CD4-positive, CD25-positive, alpha-beta regulatory T cell (primary cell): Measurements from ENCODE around the gene KIFBP. TPM values are rescaled to one million over a fixed set of nuclear protein-coding genes. Genes with fewer than 3 reads are reported as not detected.

Source experiments
- ATAC-seq, 2 donors: fragments of 150-1000 bp; cut with Tn5 transposase; one replicate each; pipeline ENCODE4 v1.10.0; 2021; ENCODE audit warnings: low read depth in 2 of 2, moderate number of reproducible peaks in 2 of 2, moderate library complexity in 1 of 2
- DNase-seq, 3 donors: peaks; one replicate each; pipeline versions ENCODE4 v3.0.0 to v3.0.0-alpha.2; 2012 to 2022; ENCODE audit warnings: mixed read lengths in 1 of 3
- H3K27ac ChIP-seq: one replicate; pipeline ENCODE4 v1.7.0; 2013; ENCODE audit warnings: mild to moderate bottlenecking, low read length; ENCODE audit not compliant: insufficient read depth, poor library complexity, severe bottlenecking
- H3K27me3 ChIP-seq: one replicate; pipeline ENCODE4 v1.7.0; 2013; ENCODE audit warnings: low read length; ENCODE audit not compliant: control insufficient read depth, insufficient read depth
- H3K36me3 ChIP-seq: one replicate; pipeline ENCODE4 v1.7.0; 2013; ENCODE audit warnings: mild to moderate bottlenecking, low read length, moderate library complexity; ENCODE audit not compliant: control insufficient read depth, insufficient read depth
- H3K4me1 ChIP-seq: 2 replicates; pipeline ENCODE4 v1.7.0; 2013; ENCODE audit warnings: mild to moderate bottlenecking, low read length; ENCODE audit not compliant: insufficient read depth, control insufficient read depth, poor library complexity, severe bottlenecking
- H3K4me3 ChIP-seq: one replicate; pipeline ENCODE4 v1.7.0; 2013; ENCODE audit warnings: low read depth, mild to moderate bottlenecking, low read length, moderate library complexity
- H3K9me3 ChIP-seq, 2 experiments: 1 replicate in 1 of 2; 2 replicates in 1 of 2; pipeline ENCODE4 v1.7.0; 2013; ENCODE audit warnings: low read length in 2 of 2, mild to moderate bottlenecking in 1 of 2, moderate library complexity in 1 of 2; ENCODE audit not compliant: control insufficient read depth in 2 of 2
- H3K27ac Mint-ChIP-seq, 3 donors: one replicate each; pipeline ENCODE4 v1.8.0; 2020 to 2022; ENCODE audit warnings: mild to moderate bottlenecking in 3 of 3, mixed read lengths in 3 of 3, moderate library complexity in 2 of 3
- H3K27me3 Mint-ChIP-seq: one replicate; pipeline ENCODE4 v1.8.0; 2022; ENCODE audit warnings: mild to moderate bottlenecking, mixed read lengths
- H3K36me3 Mint-ChIP-seq: one replicate; pipeline ENCODE4 v1.8.0; 2020; ENCODE audit warnings: mixed read lengths
- H3K4me1 Mint-ChIP-seq, 4 donors: one replicate each; pipeline ENCODE4 v1.8.0; 2020 to 2022; ENCODE audit warnings: mixed read lengths in 4 of 4, mild to moderate bottlenecking in 1 of 4
- H3K4me3 Mint-ChIP-seq, 4 donors: one replicate each; pipeline ENCODE4 v1.8.0; 2020 to 2022; ENCODE audit warnings: mild to moderate bottlenecking in 4 of 4, mixed read lengths in 4 of 4, moderate library complexity in 3 of 4
- H3K9me3 Mint-ChIP-seq, 7 donors: one replicate each; pipeline ENCODE4 v1.8.0; 2020 to 2022; ENCODE audit warnings: mixed read lengths in 7 of 7, mild to moderate bottlenecking in 3 of 7, moderate library complexity in 2 of 7
- polyA plus RNA-seq, 4 donors: library from polyadenylated mRNA; unstranded; fragments of 300-500 nt; fragmentation: Illumina TruSeq; gene quantifications; one replicate each; pipeline ENCODE4 v1.2.3, GENCODE V29; 2021
- total RNA-seq: library from RNA; stranded (reverse); gene quantifications from one replicate; pipeline ENCODE4 v1.2.3, GENCODE V29; 2022

Gene KIFBP
- total and polyA plus RNA-seq, 5 donors from 2014 or later, result 2.9 to 5.1 (median 4.4) TPM

GRCh38 chr10:69044546-69044945, 55.9 kb downstream of the KIFBP start:
- Histone ChIP-seq H3K9me3 (no peaks in the 10 kb centered on the region), H3K27me3 (no peaks in the 10 kb centered on the region), H3K36me3 (no peaks in the 10 kb centered on the region), H3K4me1 (peaks cover 45% of the 10 kb centered on the region), H3K27ac (peak overlapping the region; percentile 84), H3K4me3 (peak overlapping the region; percentile 67)
- peaks cover 12 to 54% (median 26%) of the 10 kb centered on the region in 4 donors for H3K4me1 Mint-ChIP-seq
- H3K9me3 Mint-ChIP-seq, result no peaks in the 10 kb centered on the region
- no peak for DNase-seq
- H3K27me3 Mint-ChIP-seq, result no peaks in the 10 kb centered on the region
- ATAC-seq, result peak in 1 of 2 donors; percentile 5
- peak overlapping the region; percentile 95 to 96 (median 96) for H3K27ac Mint-ChIP-seq
- peak overlapping the region; percentile 44 to 87 (median 64) for H3K4me3 Mint-ChIP-seq
- no peaks in the 10 kb centered on the region for H3K36me3 Mint-ChIP-seq

DNA sequence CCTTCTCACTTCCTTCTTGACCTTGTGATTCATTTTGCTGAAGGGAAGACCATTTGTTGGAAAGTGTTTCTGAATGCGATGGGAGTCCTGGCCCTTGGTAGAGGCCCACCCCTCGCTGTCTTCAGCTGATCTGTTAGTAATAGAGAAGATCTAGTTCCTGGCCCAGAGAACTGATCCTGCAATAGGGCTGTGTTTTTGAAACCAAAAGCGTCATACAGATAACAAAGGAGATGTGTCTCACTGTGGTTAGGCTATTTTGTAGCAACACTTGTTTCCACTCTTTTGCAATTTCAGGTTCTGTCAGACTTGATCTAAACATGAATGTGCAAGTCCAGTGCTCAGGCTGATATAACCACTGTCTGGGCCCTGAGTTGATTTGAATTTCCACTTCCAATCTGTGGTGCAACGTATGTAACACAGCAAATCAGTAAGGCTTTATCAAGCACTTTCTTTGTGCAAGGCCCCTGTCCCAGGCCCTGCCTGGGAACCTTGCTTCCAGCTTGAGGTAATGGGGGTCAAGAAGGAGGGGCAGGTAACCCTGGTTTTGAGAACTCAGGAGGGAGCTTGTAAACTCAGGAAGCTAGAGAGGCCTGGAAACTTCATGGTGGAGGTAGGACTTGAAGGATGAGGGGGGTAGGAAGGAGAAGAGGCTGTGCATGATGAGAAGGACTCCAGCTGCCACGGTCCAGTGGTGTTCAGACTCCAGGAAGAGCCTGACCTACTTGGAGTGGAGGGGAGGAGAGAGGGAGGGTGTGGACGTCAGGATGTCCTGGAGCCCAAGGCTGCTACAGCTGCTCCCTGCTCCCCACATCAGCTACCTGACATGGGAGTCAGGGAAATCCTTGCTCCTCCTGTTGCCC, 57.1 kb downstream of the KIFBP start:
- H3K9me3 Mint-ChIP-seq, result peaks cover 0 to 1% (median 0%) of the 10 kb centered on the region in 7 donors
- H3K27ac Mint-ChIP-seq, result peak overlapping the region; percentile 95 to 99 (median 96)
- Histone ChIP-seq H3K9me3 (no peaks in the 10 kb centered on the region), H3K27me3 (no peaks in the 10 kb centered on the region), H3K36me3 (no peaks in the 10 kb centered on the region), H3K27ac (peak overlapping the region; percentile 84), H3K4me1 (peaks cover 45% of the 10 kb centered on the region), H3K4me3 (peak overlapping the region; percentile 54)
- H3K4me3 Mint-ChIP-seq, result peak overlapping the region; percentile 30 to 87 (median 66)
- H3K4me1 Mint-ChIP-seq, result peaks cover 12 to 57% (median 26%) of the 10 kb centered on the region in 4 donors
- H3K27me3 Mint-ChIP-seq, result no peaks in the 10 kb centered on the region
- no peaks in the 10 kb centered on the region for H3K36me3 Mint-ChIP-seq
- DNase-seq (peak in 2 of 3 donors; percentile 69 to 88), ATAC-seq (peak; percentile 71 to 76)

DNA sequence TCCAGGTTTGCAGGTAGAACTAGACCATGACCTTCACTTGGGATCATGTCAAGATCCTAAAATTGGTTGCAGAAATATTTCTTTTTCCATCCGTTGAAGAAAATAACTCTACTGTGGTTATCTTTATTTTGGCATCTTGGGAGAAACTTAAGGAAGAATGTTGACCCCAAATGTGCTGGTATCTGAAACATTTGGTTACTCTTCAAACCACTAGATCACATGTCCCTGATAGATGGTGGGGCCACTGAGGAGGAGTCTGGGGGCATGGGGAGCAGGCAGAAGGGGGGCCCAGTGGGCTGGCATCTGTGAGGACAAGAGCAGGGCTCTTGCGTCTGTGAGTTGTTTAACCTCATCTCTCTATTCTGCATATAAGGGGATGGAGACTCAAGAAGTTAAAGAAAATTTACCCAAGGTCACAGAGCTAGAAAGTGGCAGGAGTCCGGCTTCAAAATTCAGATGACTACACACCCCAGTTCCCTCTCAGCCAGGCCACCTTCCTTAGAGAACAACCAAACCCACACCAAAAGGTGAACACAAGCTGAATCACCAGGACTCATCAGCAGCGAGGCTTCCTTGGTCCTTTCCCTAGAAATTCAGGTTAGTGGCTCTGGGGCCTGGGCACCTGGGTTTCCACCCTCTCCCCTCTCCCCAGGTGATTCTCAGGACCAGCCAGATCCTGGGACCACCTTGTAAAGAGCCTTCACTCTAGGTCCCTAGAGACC, 58.7 kb downstream of the KIFBP start:
- H3K27me3 Mint-ChIP-seq, result no peaks in the 10 kb centered on the region
- Histone ChIP-seq H3K4me1 (peaks cover 45% of the 10 kb centered on the region), H3K9me3 (no peaks in the 10 kb centered on the region), H3K4me3 (no peak overlapping the region), H3K27ac (no peak overlapping the region), H3K27me3 (no peaks in the 10 kb centered on the region), H3K36me3 (no peaks in the 10 kb centered on the region)
- H3K36me3 Mint-ChIP-seq, result no peaks in the 10 kb centered on the region
- DNase-seq (no peak), ATAC-seq (no peak)
- peaks cover 0 to 1% (median 0%) of the 10 kb centered on the region in 7 donors for H3K9me3 Mint-ChIP-seq
- H3K4me1 Mint-ChIP-seq, result peaks cover 21 to 64% (median 30%) of the 10 kb centered on the region in 4 donors
- H3K27ac Mint-ChIP-seq, result peak overlapping the region; percentile 23 to 91 (median 88)
- H3K4me3 Mint-ChIP-seq, result no peak overlapping the region

- Mint-ChIP-seq H3K4me1 (peaks cover 21 to 71% (median 32%) of the 10 kb centered on the region in 4 donors), H3K4me3 (peak overlapping the region in 2 of 4 donors; percentile 37 to 61), H3K9me3 (peaks cover 0 to 3% (median 0%) of the 10 kb centered on the region in 7 donors), H3K27me3 (no peaks in the 10 kb centered on the region), H3K36me3 (no peaks in the 10 kb centered on the region), H3K27ac (peak overlapping the region in 2 of 3 donors; percentile 49 to 88)
- DNase-seq (peak in 1 of 3 donors; percentile 67), ATAC-seq (peak in 1 of 2 donors; percentile 13)
- no peak overlapping the region for H3K27ac ChIP-seq
- no peaks in the 10 kb centered on the region for H3K27me3 ChIP-seq
- H3K9me3 ChIP-seq, result no peaks in the 10 kb centered on the region
- no peak overlapping the region for H3K4me3 ChIP-seq
- peaks cover 44% of the 10 kb centered on the region for H3K4me1 ChIP-seq
- no peaks in the 10 kb centered on the region for H3K36me3 ChIP-seq
These were observed 59.5 kb downstream of the KIFBP start for GRCh38 chr10:69048103-69048502.

DNA sequence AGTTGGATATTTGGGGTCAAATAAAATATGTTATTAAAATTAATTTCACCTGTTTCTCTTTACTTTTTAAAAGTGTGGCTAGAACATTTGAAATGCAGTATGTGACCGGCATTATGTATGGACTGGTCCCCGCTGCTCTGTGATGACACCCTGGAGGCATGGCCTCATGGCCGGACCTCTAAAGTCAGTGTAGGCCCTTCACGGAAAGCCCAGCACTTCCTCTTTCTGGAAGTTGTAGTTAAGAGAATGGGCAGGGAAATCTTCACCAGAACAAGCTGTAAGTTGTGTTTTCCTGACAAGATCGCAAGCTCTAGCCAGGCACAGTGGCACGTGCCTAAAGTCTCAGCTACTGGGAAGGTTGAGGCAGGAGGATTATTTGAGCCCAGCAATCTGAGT, 61.0 kb downstream of the KIFBP start:
- no peak for DNase-seq
- no peaks in the 10 kb centered on the region for H3K36me3 ChIP-seq
- H3K4me3 ChIP-seq, result no peak overlapping the region
- Mint-ChIP-seq H3K4me3 (no peak overlapping the region), H3K27me3 (no peaks in the 10 kb centered on the region), H3K4me1 (peaks cover 14 to 64% (median 24%) of the 10 kb centered on the region in 4 donors), H3K36me3 (no peaks in the 10 kb centered on the region), H3K9me3 (peaks cover 0 to 3% (median 0%) of the 10 kb centered on the region in 7 donors), H3K27ac (no peak overlapping the region)
- ATAC-seq, result no peak
- no peak overlapping the region for H3K27ac ChIP-seq
- no peaks in the 10 kb centered on the region for H3K9me3 ChIP-seq
- H3K4me1 ChIP-seq, result peaks cover 32% of the 10 kb centered on the region
- H3K27me3 ChIP-seq, result no peaks in the 10 kb centered on the region

- peak overlapping the region in 1 of 4 donors; percentile 50 for H3K4me3 Mint-ChIP-seq
- H3K27ac ChIP-seq, result no peak overlapping the region
- no peaks in the 10 kb centered on the region for H3K36me3 Mint-ChIP-seq
- H3K27me3 Mint-ChIP-seq, result no peaks in the 10 kb centered on the region
- peak in 1 of 3 donors; percentile 53 for DNase-seq
- peaks cover 31% of the 10 kb centered on the region for H3K4me1 ChIP-seq
- H3K27ac Mint-ChIP-seq, result peak overlapping the region in 1 of 3 donors; percentile 75
- H3K4me3 ChIP-seq, result no peak overlapping the region
- H3K4me1 Mint-ChIP-seq, result peaks cover 7 to 62% (median 22%) of the 10 kb centered on the region in 4 donors
- no peak for ATAC-seq
- H3K27me3 ChIP-seq, result no peaks in the 10 kb centered on the region
- no peaks in the 10 kb centered on the region for H3K9me3 ChIP-seq
- H3K36me3 ChIP-seq, result no peaks in the 10 kb centered on the region
- H3K9me3 Mint-ChIP-seq, result peaks cover 0 to 3% (median 0%) of the 10 kb centered on the region in 7 donors
These were observed 62.7 kb downstream of the KIFBP start for GRCh38 chr10:69051303-69051702.

GRCh38 chr10:69051710-69052487, 63.3 kb downstream of the KIFBP start:
- no peaks in the 10 kb centered on the region for H3K9me3 ChIP-seq
- peaks cover 0 to 3% (median 0%) of the 10 kb centered on the region in 7 donors for H3K9me3 Mint-ChIP-seq
- H3K4me3 ChIP-seq, result no peak overlapping the region
- H3K4me1 ChIP-seq, result peaks cover 37% of the 10 kb centered on the region
- H3K27ac Mint-ChIP-seq, result peak overlapping the region in 1 of 3 donors; percentile 8
- H3K4me1 Mint-ChIP-seq, result peaks cover 4 to 62% (median 25%) of the 10 kb centered on the region in 4 donors
- no peaks in the 10 kb centered on the region for H3K36me3 Mint-ChIP-seq
- no peaks in the 10 kb centered on the region for H3K27me3 ChIP-seq
- H3K27me3 Mint-ChIP-seq, result no peaks in the 10 kb centered on the region
- ATAC-seq (no peak), DNase-seq (no peak)
- peak overlapping the region in 1 of 4 donors; percentile 50 for H3K4me3 Mint-ChIP-seq
- H3K36me3 ChIP-seq, result no peaks in the 10 kb centered on the region
- H3K27ac ChIP-seq, result no peak overlapping the region
